ENCODE results near the gene TRAP1. TPM values are rescaled to one million over a fixed set of nuclear protein-coding genes. Genes with fewer than 3 reads are reported as not detected.

The TRAP1 gene
- total and polyA plus RNA-seq, 9 donors: 56.3 to 102 (median 76.7) TPM

DNA sequence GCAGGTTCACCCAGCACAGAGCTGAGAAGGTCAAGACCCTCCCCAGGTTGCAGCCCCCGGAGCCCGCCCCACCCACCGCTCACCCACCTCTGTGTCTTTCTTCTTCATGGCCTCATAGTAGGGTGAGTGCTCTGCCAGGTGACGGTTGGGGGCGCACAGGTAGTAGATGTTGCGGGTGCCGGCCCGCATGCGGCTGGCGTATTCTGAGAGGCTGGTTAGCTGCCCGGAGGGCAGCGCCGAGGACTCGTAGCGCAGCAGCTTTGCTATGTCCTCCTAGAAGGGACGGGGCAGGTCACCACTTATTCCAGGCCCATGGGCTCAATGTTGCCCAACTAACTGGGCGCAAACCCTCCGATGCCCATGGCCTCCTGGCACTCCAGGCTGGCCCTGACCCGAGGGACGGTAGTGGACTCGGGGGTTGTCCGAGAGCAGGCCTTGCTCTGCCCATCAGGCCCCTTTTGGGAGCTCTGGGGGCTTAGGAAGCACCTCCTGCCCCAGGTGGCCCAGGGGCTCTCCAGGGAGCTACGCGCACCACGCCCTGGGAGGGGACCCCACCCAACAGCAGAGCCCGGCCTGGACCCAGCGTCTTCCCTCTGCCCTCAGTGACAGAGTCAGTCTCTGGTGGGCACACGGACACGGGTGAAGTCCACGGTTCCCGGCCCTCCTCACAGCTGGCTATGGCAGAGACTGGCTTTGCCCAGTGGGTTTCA, 53.0 kb downstream of the TRAP1 start:
- H3K27me3 ChIP-seq: no peaks in the 10 kb centered on the region
- intact Hi-C loops (cut with DNase I): no loop called here
- no peaks in the 10 kb centered on the region for H3K36me3 ChIP-seq
- H3K27ac ChIP-seq: no peak overlapping the region
- WGBS, 3 donors: 92 to 96% (median 95%) methylated on average over 29 to 31 of the region's 31 CpGs
- no peak overlapping the region for H3K4me3 ChIP-seq
- no peaks in the 10 kb centered on the region for H3K4me1 ChIP-seq (ENCODE audit: insufficient read depth)
- DNase-seq: no peak
- H3K9me3 ChIP-seq: no peaks in the 10 kb centered on the region
- TF ChIP-seq POLR2A (IDR thresholded peaks at IDR 0.05) (no peak), EP300 (IDR thresholded peaks at IDR 0.05) (no peak)
- TF ChIP-seq, protein P1, sequence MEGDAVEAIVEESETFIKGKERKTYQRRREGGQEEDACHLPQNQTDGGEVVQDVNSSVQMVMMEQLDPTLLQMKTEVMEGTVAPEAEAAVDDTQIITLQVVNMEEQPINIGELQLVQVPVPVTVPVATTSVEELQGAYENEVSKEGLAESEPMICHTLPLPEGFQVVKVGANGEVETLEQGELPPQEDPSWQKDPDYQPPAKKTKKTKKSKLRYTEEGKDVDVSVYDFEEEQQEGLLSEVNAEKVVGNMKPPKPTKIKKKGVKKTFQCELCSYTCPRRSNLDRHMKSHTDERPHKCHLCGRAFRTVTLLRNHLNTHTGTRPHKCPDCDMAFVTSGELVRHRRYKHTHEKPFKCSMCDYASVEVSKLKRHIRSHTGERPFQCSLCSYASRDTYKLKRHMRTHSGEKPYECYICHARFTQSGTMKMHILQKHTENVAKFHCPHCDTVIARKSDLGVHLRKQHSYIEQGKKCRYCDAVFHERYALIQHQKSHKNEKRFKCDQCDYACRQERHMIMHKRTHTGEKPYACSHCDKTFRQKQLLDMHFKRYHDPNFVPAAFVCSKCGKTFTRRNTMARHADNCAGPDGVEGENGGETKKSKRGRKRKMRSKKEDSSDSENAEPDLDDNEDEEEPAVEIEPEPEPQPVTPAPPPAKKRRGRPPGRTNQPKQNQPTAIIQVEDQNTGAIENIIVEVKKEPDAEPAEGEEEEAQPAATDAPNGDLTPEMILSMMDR (IDR thresholded peaks at IDR 0.05): no peak

DNA sequence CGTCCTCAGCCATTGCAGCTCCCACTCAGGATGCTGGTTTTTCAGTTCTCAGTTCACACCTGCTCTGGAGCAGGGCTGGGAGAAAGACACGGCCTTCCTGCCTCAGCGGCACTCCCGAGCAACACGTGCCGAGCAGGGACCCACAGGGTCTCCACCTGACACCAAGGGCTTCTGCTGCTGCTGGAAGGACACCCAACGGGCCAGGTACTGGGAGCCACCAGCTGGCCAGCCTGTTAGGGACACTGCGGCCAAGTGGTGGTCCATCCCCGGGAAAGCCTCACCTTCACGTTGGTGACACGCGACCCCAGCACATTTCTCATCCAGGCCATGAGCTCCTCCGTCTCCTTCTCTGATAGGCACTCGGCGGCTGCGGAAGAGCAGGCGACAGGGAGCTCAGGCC, 54.7 kb downstream of the TRAP1 start:
- WGBS, 3 donors: 88 to 90% (median 89%) methylated on average over 17 of the region's 17 CpGs
- H3K36me3 ChIP-seq: no peaks in the 10 kb centered on the region

DNA sequence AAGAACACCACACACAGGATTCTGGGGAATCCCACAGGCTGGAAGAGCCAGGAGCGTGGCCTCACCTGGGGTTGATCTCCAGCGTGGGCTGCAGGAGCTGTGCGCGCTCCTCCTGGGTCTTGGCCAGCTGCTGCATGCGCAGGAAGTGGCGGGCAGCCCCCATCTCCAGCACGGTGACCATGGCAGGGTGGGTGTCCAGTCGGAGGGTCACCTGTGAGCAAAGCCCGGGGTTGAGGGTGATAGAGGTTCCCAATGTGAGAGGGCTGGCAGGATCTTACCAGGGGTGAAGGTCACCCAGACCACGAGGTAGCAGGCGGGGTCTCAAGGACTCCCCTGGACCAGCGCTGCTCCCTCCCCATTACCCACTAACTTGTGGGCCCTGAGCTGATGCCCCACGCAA, 55.4 kb downstream of the TRAP1 start:
- Histone ChIP-seq H3K27ac (no peak overlapping the region), H3K4me1 (ENCODE audit: insufficient read depth) (no peaks in the 10 kb centered on the region), H3K27me3 (no peaks in the 10 kb centered on the region), H3K4me3 (no peak overlapping the region), H3K36me3 (no peaks in the 10 kb centered on the region), H3K9me3 (no peaks in the 10 kb centered on the region)
- intact Hi-C loops (cut with DNase I): no loop called here
- DNase-seq: no peak
- TF ChIP-seq, protein P1 (IDR thresholded peaks at IDR 0.05): no peak
- TF ChIP-seq POLR2A (IDR thresholded peaks at IDR 0.05) (no peak), EP300 (IDR thresholded peaks at IDR 0.05) (no peak)
- 78 to 87% (median 81%) methylated on average over 13 of the region's 13 CpGs for WGBS, 3 donors

More for the DNA sequence above, 54.7 kb downstream of the TRAP1 start:
- H3K27ac ChIP-seq: no peak overlapping the region
- intact Hi-C loops (cut with DNase I): no loop called here
- H3K4me1 ChIP-seq (ENCODE audit: insufficient read depth): no peaks in the 10 kb centered on the region
- H3K4me3 ChIP-seq: no peak overlapping the region
- DNase-seq: peak in 1 of 5 donors; percentile 16
- H3K27me3 ChIP-seq: no peaks in the 10 kb centered on the region
- H3K9me3 ChIP-seq: no peaks in the 10 kb centered on the region
- TF ChIP-seq EP300 (IDR thresholded peaks at IDR 0.05) (no peak), POLR2A (IDR thresholded peaks at IDR 0.05) (no peak)
- TF ChIP-seq, protein P1 (IDR thresholded peaks at IDR 0.05): no peak

DNA sequence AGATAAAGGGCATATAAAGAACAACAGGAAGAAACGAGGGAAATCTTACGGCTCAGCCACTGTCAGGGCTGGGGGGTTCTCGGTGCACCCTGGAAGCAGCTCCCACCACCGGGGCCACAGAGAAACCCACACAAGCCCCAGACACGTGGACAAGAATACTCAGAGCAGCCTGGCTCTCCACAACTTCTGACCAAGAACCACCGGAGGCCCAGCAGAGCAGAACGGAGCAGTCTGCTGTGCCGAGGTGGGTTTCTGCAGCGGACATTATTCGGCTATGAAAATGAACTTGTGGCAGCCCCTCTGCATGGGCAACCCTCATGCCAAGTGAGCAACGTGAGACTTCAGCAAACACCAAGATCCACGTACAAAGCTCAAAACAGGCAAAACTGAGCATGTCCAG, 56.0 kb downstream of the TRAP1 start:
- WGBS, 3 donors: 83 to 89% (median 87%) methylated on average over 12 of the region's 12 CpGs
- H3K36me3 ChIP-seq: no peaks in the 10 kb centered on the region
- no peaks in the 10 kb centered on the region for H3K27me3 ChIP-seq
- TF ChIP-seq EP300 (IDR thresholded peaks at IDR 0.05) (no peak), POLR2A (IDR thresholded peaks at IDR 0.05) (no peak)
- TF ChIP-seq, protein P1 (IDR thresholded peaks at IDR 0.05): no peak
- H3K27ac ChIP-seq: no peak overlapping the region
- DNase-seq: no peak
- intact Hi-C loops (cut with DNase I): no loop called here
- no peak overlapping the region for H3K4me3 ChIP-seq
- H3K9me3 ChIP-seq: no peaks in the 10 kb centered on the region
- no peaks in the 10 kb centered on the region for H3K4me1 ChIP-seq (ENCODE audit: insufficient read depth)

All from ovary (tissue), 9 donors.